ENCODE measurements around the gene TNNT2. TPM values are rescaled to one million over a fixed set of nuclear protein-coding genes. Genes with fewer than 3 reads are reported as not detected.

Gene TNNT2
- total and polyA plus RNA-seq, 2 of the 13 experiments (the other 11 are each of a cell fraction or from before 2014, with no cell fraction given), result 0.20 to 0.63 TPM

- Histone ChIP-seq H3K4me1 (ENCODE audit: insufficient read depth, low read length) (no peaks in the 10 kb centered on the region), H3K4me2 (ENCODE audit: low read depth, low read length) (no peak overlapping the region), H3K9ac (ENCODE audit: insufficient read depth, low read depth, low read length) (no peak overlapping the region), H3K79me2 (ENCODE audit: insufficient read depth, low read length) (no peaks in the 10 kb centered on the region), H3K36me3 (replicated peaks in 1 of 2; ENCODE audit: control insufficient read depth in 1 of 2, insufficient read depth in 2 of 2, low read length in 2 of 2) (no peaks in the 10 kb centered on the region), H3K4me3 (replicated peaks in 1 of 3; ENCODE audit: insufficient read depth in 1 of 3, low read depth in 2 of 3, low read length in 3 of 3) (no peak overlapping the region), H3K27ac (ENCODE audit: extremely low read length, insufficient read depth, low read length) (no peak overlapping the region), H3K27me3 (ENCODE audit: control insufficient read depth in 1 of 2, insufficient read depth in 2 of 2, low read length in 2 of 2) (peaks cover 13 to 37% of the 10 kb centered on the region in 2 experiments), H3K9me3 (ENCODE audit: low read length) (no peaks in the 10 kb centered on the region), H2AFZ (ENCODE audit: low read length) (no peak overlapping the region), H4K20me1 (ENCODE audit: insufficient read depth, low read length) (no peaks in the 10 kb centered on the region)
- POLR2A ChIA-PET, result no interaction called here
- no peak for ATAC-seq
- WGBS (ENCODE audit: low lambda C conversion rate), result 54% methylated on average over 7 of the region's 11 CpGs
- CTCF ChIA-PET (ENCODE audit: low intra/inter-chr PET ratio, low total read pairs), result no interaction called here
- DNase-seq (ENCODE audit: low spot score), result no peak
- FAIRE-seq, result no peak
- intact Hi-C loops (cut with micrococcal nuclease; ENCODE audit: unreplicated experiment) (no loop called here), in situ Hi-C loops (cut with HindIII; ENCODE audit: extremely low pct_ligation_motif_present, low pct_unique_long_range_greater_than_20kb) (loop anchor here (5.0 kb wide), 1 partner anchor 103 kb away; no protein-coding TSS in a partner anchor)
- TF ChIP-seq FOXA1 (IDR thresholded peaks at IDR 0.05) (no peak), FOXA1 (CRISPR knock-in tag; IDR thresholded peaks at IDR 0.05) (no peak), EP300 (IDR thresholded peaks at IDR 0.05; ENCODE audit: low read depth in 2 of 2, low read length in 2 of 2) (no peak), EP300 (CRISPR knock-in tag; IDR thresholded peaks at IDR 0.05; ENCODE audit: borderline replicate concordance) (no peak), NR0B2 (CRISPR knock-in tag; IDR thresholded peaks at IDR 0.05) (no peak), MLX (CRISPR knock-in tag; IDR thresholded peaks at IDR 0.05) (no peak), ZNF510 (CRISPR knock-in tag; IDR thresholded peaks at IDR 0.05; ENCODE audit: low read depth) (no peak), ZNF790 (CRISPR knock-in tag; IDR thresholded peaks at IDR 0.05; ENCODE audit: borderline replicate concordance) (no peak)
- no TSS peak for BruUV-seq (replicated peaks)
Measured at GRCh38 chr1:201365251-201365650, 12.2 kb downstream of the TNNT2 start.

- in situ Hi-C loops (cut with HindIII; ENCODE audit: extremely low pct_ligation_motif_present, low pct_unique_long_range_greater_than_20kb), result loop anchor here (5.0 kb wide), 1 partner anchor 102 kb away; no protein-coding TSS in a partner anchor
- WGBS (ENCODE audit: low lambda C conversion rate), result 13% methylated on average over 5 of the region's 6 CpGs
- H3K9ac ChIP-seq (ENCODE audit: insufficient read depth, low read depth, low read length), result no peak overlapping the region
- H3K36me3 ChIP-seq (replicated peaks in 1 of 2; ENCODE audit: control insufficient read depth in 1 of 2, insufficient read depth in 2 of 2, low read length in 2 of 2), result no peaks in the 10 kb centered on the region
- ChIA-PET CTCF (ENCODE audit: low intra/inter-chr PET ratio, low total read pairs) (no interaction called here), POLR2A (no interaction called here)
- H3K4me3 ChIP-seq (replicated peaks in 1 of 3; ENCODE audit: insufficient read depth in 1 of 3, low read depth in 2 of 3, low read length in 3 of 3), result no peak overlapping the region
- no peak overlapping the region for H3K4me2 ChIP-seq (ENCODE audit: low read depth, low read length)
- TF ChIP-seq SP140L (CRISPR knock-in tag; IDR thresholded peaks at IDR 0.05; ENCODE audit: borderline replicate concordance) (no peak), NCOR1 (IDR thresholded peaks at IDR 0.05; ENCODE audit: borderline replicate concordance, low read length) (no peak)
- no peaks in the 10 kb centered on the region for H4K20me1 ChIP-seq (ENCODE audit: insufficient read depth, low read length)
- H3K9me3 ChIP-seq (ENCODE audit: low read length), result no peaks in the 10 kb centered on the region
- intact Hi-C loops (cut with micrococcal nuclease; ENCODE audit: unreplicated experiment), result no loop called here
- no peak overlapping the region for H3K27ac ChIP-seq (ENCODE audit: extremely low read length, insufficient read depth, low read length)
- H3K79me2 ChIP-seq (ENCODE audit: insufficient read depth, low read length), result no peaks in the 10 kb centered on the region
- FAIRE-seq, result no peak
- no peaks in the 10 kb centered on the region for H3K4me1 ChIP-seq (ENCODE audit: insufficient read depth, low read length)
- ATAC-seq, result no peak
- no peak overlapping the region for H2AFZ ChIP-seq (ENCODE audit: low read length)
- peaks cover 13 to 37% of the 10 kb centered on the region in 2 experiments for H3K27me3 ChIP-seq (ENCODE audit: control insufficient read depth in 1 of 2, insufficient read depth in 2 of 2, low read length in 2 of 2)
- BruUV-seq (replicated peaks), result no TSS peak
- DNase-seq (ENCODE audit: low spot score), result no peak
Measured at GRCh38 chr1:201364808-201365105, 12.7 kb downstream of the TNNT2 start.
